HFFc6 (cell line): ENCODE results near the gene LUZP2. TPM values are rescaled to one million over a fixed set of nuclear protein-coding genes. Genes with fewer than 3 reads are reported as not detected.

Experiments used
- DNase-seq: peaks from one replicate; pipeline ENCODE4 v3.0.0-alpha.2; 2018
- H3K27ac Mint-ChIP-seq: 2 replicates; pipeline ENCODE4 v1.8.0; 2020; ENCODE audit warnings: mild to moderate bottlenecking, mixed read lengths
- H3K27me3 Mint-ChIP-seq: 2 replicates; pipeline ENCODE4 v1.8.0; 2021; ENCODE audit warnings: mild to moderate bottlenecking, moderate library complexity, mixed read lengths; ENCODE audit not compliant: insufficient read depth
- H3K36me3 Mint-ChIP-seq: 2 replicates; pipeline ENCODE4 v1.8.0; 2021; ENCODE audit warnings: low read depth, mixed read lengths
- H3K4me1 Mint-ChIP-seq: 2 replicates; pipeline ENCODE4 v1.8.0; 2020; ENCODE audit warnings: low read depth, mixed read lengths
- H3K4me3 Mint-ChIP-seq: 2 replicates; pipeline ENCODE4 v1.8.0; 2020; ENCODE audit warnings: mild to moderate bottlenecking, moderate library complexity, mixed read lengths
- H3K9me3 Mint-ChIP-seq: 2 replicates; pipeline ENCODE4 v1.8.0; 2020; ENCODE audit warnings: mild to moderate bottlenecking, mixed read lengths
- CTCF ChIP-seq: fragments of 200-600 bp; sonication (generic); IDR thresholded peaks from 2 replicates; pipeline ENCODE4 v1.5.0; 2021; ENCODE audit warnings: antibody characterized with exemption, mild to moderate bottlenecking
- total RNA-seq, 6 experiments: library from RNA; stranded (reverse); fragmentation: NEBNext Ultra II Directional; extraction: Animal tissue kit (Norgen Biotek cat#: 25700); gene quantifications; 2 replicates in 1 of 6; 3 replicates in 5 of 6; pipeline ENCODE4 v1.2.3, GENCODE V29; 2021

Gene LUZP2
- total RNA-seq, 6 experiments from 2014 or later, result not detected

DNA sequence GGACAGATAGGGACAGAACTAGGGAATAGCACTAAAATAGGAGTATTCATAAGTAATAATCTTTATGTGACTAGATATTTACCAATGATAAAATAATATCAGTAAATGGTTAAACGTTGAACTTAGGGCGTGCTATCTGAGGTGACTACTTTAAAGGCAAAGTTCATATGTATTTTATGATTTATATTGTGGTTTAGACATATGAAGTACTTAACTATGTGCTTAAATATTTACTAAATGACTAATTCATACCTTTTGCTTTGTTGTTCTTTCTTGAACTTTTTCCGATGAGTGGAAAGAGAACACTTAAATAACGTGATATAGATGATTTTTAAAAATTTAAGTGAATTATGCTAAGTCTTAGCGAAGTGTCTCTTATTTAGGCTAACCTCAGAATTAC lies 14.7 kb downstream of the LUZP2 start:
- Mint-ChIP-seq H3K36me3 (no peaks in the 10 kb centered on the region), H3K4me3 (no peak overlapping the region), H3K27ac (no peak overlapping the region), H3K27me3 (no peaks in the 10 kb centered on the region), H3K4me1 (no peaks in the 10 kb centered on the region), H3K9me3 (no peaks in the 10 kb centered on the region; the same call in 1 of the 2 replicates)
- no peak for TF ChIP-seq CTCF
- no peak for DNase-seq

DNA sequence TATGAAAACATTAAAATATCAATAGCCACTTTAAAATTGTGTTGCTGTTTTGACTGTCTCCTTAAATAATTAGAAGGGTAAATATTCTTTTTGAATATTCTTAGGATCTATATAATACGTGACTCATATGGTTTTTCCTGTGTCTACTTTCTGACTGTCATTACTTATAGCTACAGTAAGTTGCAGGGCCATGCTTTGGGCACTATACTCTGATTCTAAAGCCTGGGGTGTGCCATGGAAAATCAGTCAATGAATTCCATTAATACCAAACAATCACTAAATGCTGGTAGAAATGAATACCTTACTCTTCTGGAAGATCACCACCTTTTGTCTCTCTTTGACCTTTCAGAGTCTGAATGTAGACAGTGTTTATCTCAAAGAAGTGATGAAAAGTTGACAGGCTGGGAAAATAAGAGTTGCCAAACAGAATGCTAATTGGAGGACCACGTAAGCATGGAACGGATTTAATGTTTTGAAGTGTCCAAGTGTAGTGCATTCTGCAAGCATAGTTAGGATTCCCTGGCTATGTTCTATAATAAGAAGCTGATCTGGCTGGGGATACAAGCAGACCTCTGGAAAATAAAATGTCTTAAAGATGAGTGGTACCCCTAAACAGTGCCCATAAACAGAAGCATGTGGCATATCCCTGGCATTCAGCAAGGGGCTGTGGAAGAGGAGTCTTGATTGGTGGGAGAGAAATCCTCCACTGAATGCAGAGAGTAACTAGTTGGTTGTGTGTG lies 16.8 kb downstream of the LUZP2 start:
- no peak overlapping the region for H3K27ac Mint-ChIP-seq

DNA sequence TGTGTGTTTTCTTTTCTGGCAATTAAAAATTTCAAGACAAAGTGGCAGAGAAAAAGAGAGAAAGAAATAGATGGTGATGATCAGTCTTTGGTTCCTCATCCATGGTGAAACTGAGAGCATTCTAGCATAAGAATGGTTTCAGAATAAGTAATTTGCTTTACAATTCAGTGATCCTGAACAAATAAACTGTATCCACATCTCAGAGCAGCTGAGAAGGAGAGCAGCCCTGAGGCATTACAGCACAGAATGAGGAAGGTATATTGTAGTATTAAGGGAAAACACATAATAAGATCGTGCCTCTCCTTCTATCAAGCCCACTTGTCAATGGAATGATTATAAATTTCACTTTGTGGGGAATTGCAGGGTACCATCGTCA lies 17.4 kb downstream of the LUZP2 start:
- Mint-ChIP-seq H3K27me3 (no peaks in the 10 kb centered on the region; the same call in 1 of the 2 replicates), H3K4me3 (no peak overlapping the region), H3K4me1 (no peaks in the 10 kb centered on the region), H3K9me3 (no peaks in the 10 kb centered on the region; the same call in 1 of the 2 replicates), H3K36me3 (no peaks in the 10 kb centered on the region), H3K27ac (no peak overlapping the region)
- no peak for DNase-seq
- no peak for TF ChIP-seq CTCF

More for the DNA sequence above, 16.8 kb downstream of the LUZP2 start:
- TF ChIP-seq CTCF, result no peak
- DNase-seq, result no peak
- H3K4me3 Mint-ChIP-seq, result no peak overlapping the region
- no peaks in the 10 kb centered on the region for H3K4me1 Mint-ChIP-seq
- no peaks in the 10 kb centered on the region for H3K36me3 Mint-ChIP-seq
- H3K9me3 Mint-ChIP-seq, result no peaks in the 10 kb centered on the region; the same call in 1 of the 2 replicates
- H3K27me3 Mint-ChIP-seq, result no peaks in the 10 kb centered on the region; the same call in 1 of the 2 replicates

- no peaks in the 10 kb centered on the region for H3K36me3 Mint-ChIP-seq
Observed at GRCh38 chr11:24515632-24516031, 18.8 kb downstream of the LUZP2 start.

DNA sequence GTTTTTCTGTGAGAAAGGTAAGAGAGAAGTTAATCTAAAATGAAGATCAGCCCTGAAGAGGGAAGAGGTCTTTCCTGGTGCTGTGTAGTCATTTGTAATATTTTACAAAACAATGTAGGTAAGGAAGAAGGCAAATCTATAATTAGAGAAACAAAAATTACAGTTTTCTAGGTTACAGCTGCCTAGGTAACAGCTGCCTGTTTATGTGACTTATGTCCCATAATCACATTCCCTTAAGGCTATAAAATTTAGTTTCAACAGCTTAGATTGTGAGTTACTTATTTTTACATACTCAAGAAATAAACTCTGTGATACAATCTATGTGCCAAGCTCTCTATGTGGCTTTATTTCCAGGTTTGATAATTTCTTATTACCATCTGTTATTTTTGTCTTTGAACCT lies 19.8 kb downstream of the LUZP2 start:
- Mint-ChIP-seq H3K27ac (no peak overlapping the region), H3K36me3 (no peaks in the 10 kb centered on the region), H3K4me1 (no peaks in the 10 kb centered on the region)

More at GRCh38 chr11:24515632-24516031, 18.8 kb downstream of the LUZP2 start:
- no peaks in the 10 kb centered on the region; the same call in 1 of the 2 replicates for H3K27me3 Mint-ChIP-seq
- no peak overlapping the region for H3K27ac Mint-ChIP-seq
- TF ChIP-seq CTCF, result no peak
- no peaks in the 10 kb centered on the region; the same call in 1 of the 2 replicates for H3K9me3 Mint-ChIP-seq
- H3K4me1 Mint-ChIP-seq, result no peaks in the 10 kb centered on the region
- H3K4me3 Mint-ChIP-seq, result no peak overlapping the region
- no peak for DNase-seq

More for the DNA sequence above, 19.8 kb downstream of the LUZP2 start:
- no peak for DNase-seq
- no peak for TF ChIP-seq CTCF
- no peaks in the 10 kb centered on the region; the same call in 1 of the 2 replicates for H3K9me3 Mint-ChIP-seq
- H3K4me3 Mint-ChIP-seq, result no peak overlapping the region
- no peaks in the 10 kb centered on the region; the same call in 1 of the 2 replicates for H3K27me3 Mint-ChIP-seq
